A673 (cell line): Measurements from ENCODE around the gene LENG1. TPM values are rescaled to one million over a fixed set of nuclear protein-coding genes. Genes with fewer than 3 reads are reported as not detected.

Experiments used
- BruUV-seq: library from RNA; stranded (reverse); fragments of 400-500 nt; replicated peaks from 2 replicates; lab custom pipeline; 2021; lab: Mats Ljungman, UMichigan
- CTCF ChIA-PET: fragments of 300-600 bp; sonication (Branson Sonifier 250); formaldehyde crosslinking; loops from one replicate; lab custom pipeline; 2022; ENCODE audit warnings: antibody characterized with exemption; lab: Charles Lee
- POLR2A ChIA-PET: fragments of 300-600 bp; sonication (Branson Sonifier 250); formaldehyde crosslinking; loops from one replicate; lab custom pipeline; 2022; ENCODE audit warnings: antibody characterized with exemption; ENCODE audit not compliant: low non-redundant PET; lab: Charles Lee
- DNase-seq: peaks from one replicate; pipeline ENCODE4 v3.0.0-alpha.2; 2015; ENCODE audit warnings: low spot score
- H3K27ac ChIP-seq: fragments of 200-600 bp; sonication (generic); 2 replicates; pipeline ENCODE4 v1.5.1; 2016; ENCODE audit warnings: mixed run types, low read depth, mild to moderate bottlenecking, mixed read lengths, antibody characterized with exemption, low read length; ENCODE audit not compliant: poor library complexity, severe bottlenecking
- H3K27me3 ChIP-seq: fragments of 200-600 bp; sonication (generic); replicated peaks from 2 replicates; pipeline ENCODE4 v1.6.1; 2017; ENCODE audit warnings: mixed run types, low read depth, mild to moderate bottlenecking, mixed read lengths, antibody characterized with exemption, low read length; ENCODE audit not compliant: insufficient read depth, poor library complexity
- H3K36me3 ChIP-seq: fragments of 200-600 bp; sonication (generic); 2 replicates; pipeline ENCODE4 v1.6.1; 2016; ENCODE audit warnings: mixed run types, mild to moderate bottlenecking, mixed read lengths, antibody characterized with exemption, low read length; ENCODE audit not compliant: insufficient read depth, poor library complexity, severe bottlenecking
- H3K4me1 ChIP-seq: fragments of 200-600 bp; sonication (generic); 2 replicates; pipeline ENCODE4 v1.6.1; 2017; ENCODE audit warnings: mixed run types, mild to moderate bottlenecking, mixed read lengths, antibody characterized with exemption, low read length; ENCODE audit not compliant: insufficient read depth, poor library complexity, severe bottlenecking
- H3K4me3 ChIP-seq: fragments of 200-600 bp; sonication (generic); 2 replicates; pipeline ENCODE4 v1.5.1; 2016; ENCODE audit warnings: low read depth, mixed run types, mild to moderate bottlenecking, mixed read lengths, low read length; ENCODE audit not compliant: poor library complexity, severe bottlenecking
- H3K9me3 ChIP-seq: fragments of 200-600 bp; sonication (generic); 2 replicates; pipeline ENCODE4 v1.6.1; 2016; ENCODE audit warnings: mixed run types, low read depth, mild to moderate bottlenecking, mixed read lengths, antibody characterized with exemption, low read length; ENCODE audit not compliant: poor library complexity, severe bottlenecking
- CTCF ChIP-seq: fragments of 300-800, 200-600 bp; sonication (generic); conservative IDR thresholded peaks from 2 replicates; pipeline ENCODE4 v1.5.1; 2017; ENCODE audit warnings: low read depth, mild to moderate bottlenecking, antibody characterized with exemption, low read length, moderate library complexity, mixed read lengths
- EZH2 ChIP-seq: fragments of 200-600 bp; sonication (generic); IDR thresholded peaks from 2 replicates; pipeline ENCODE4 v1.6.1; 2017; ENCODE audit warnings: borderline replicate concordance, low read depth, mild to moderate bottlenecking, mixed read lengths, antibody characterized with exemption, low read length; ENCODE audit not compliant: poor library complexity, severe bottlenecking
- intact Hi-C: fragments of 100-400 bp; cut with micrococcal nuclease; formaldehyde crosslinking; loops from one replicate; pipeline ENCODE4 v1.10.0; 2022; ENCODE audit not compliant: unreplicated experiment
- total RNA-seq: library from RNA; stranded (reverse); gene quantifications from 2 replicates; pipeline ENCODE4 v1.2.3, GENCODE V29; 2021

The LENG1 gene
- total RNA-seq, 1 experiment from 2014 or later = 9.7 TPM

- Histone ChIP-seq H3K27ac (no peak overlapping the region), H3K27me3 (no peaks in the 10 kb centered on the region), H3K4me3 (no peak overlapping the region), H3K36me3 (no peaks in the 10 kb centered on the region), H3K4me1 (peaks cover 11% of the 10 kb centered on the region), H3K9me3 (no peaks in the 10 kb centered on the region)
- ChIA-PET CTCF (no interaction called here), POLR2A (no interaction called here)
- BruUV-seq = no TSS peak
- peak; percentile 93 for DNase-seq
- TF ChIP-seq CTCF = peak; percentile 91
- no peak for TF ChIP-seq EZH2
- intact Hi-C loops = loop anchor here (2.0 kb wide), 1 partner anchor 62 kb away; no protein-coding TSS in a partner anchor
Measured at GRCh38 chr19:54168174-54168917, 8.8 kb upstream of the LENG1 start.

- intact Hi-C loops = no loop called here
Measured at GRCh38 chr19:54165222-54165621, 5.7 kb upstream of the LENG1 start.

GRCh38 chr19:54164369-54165068, 5.0 kb upstream of the LENG1 start:
- Histone ChIP-seq H3K27me3 (no peaks in the 10 kb centered on the region), H3K4me3 (no peak overlapping the region), H3K27ac (no peak overlapping the region), H3K36me3 (no peaks in the 10 kb centered on the region), H3K9me3 (no peaks in the 10 kb centered on the region), H3K4me1 (peaks cover 2% of the 10 kb centered on the region)
- CTCF ChIA-PET = no interaction called here
- no TSS peak for BruUV-seq
- POLR2A ChIA-PET = no interaction called here
- DNase-seq = peak; percentile 26
- intact Hi-C loops = no loop called here
- no peak for TF ChIP-seq EZH2
- no peak for TF ChIP-seq CTCF

More at GRCh38 chr19:54165222-54165621, 5.7 kb upstream of the LENG1 start:
- no peak overlapping the region for H3K27ac ChIP-seq
- H3K4me1 ChIP-seq = peaks cover 2% of the 10 kb centered on the region
- H3K27me3 ChIP-seq = no peaks in the 10 kb centered on the region
- no peaks in the 10 kb centered on the region for H3K36me3 ChIP-seq
- H3K9me3 ChIP-seq = no peaks in the 10 kb centered on the region
- BruUV-seq = no TSS peak
- H3K4me3 ChIP-seq = no peak overlapping the region
- ChIA-PET CTCF (no interaction called here), POLR2A (no interaction called here)
- no peak for DNase-seq
- no peak for TF ChIP-seq EZH2
- no peak for TF ChIP-seq CTCF
